Measurements from ENCODE around the gene SP110.

DNA sequence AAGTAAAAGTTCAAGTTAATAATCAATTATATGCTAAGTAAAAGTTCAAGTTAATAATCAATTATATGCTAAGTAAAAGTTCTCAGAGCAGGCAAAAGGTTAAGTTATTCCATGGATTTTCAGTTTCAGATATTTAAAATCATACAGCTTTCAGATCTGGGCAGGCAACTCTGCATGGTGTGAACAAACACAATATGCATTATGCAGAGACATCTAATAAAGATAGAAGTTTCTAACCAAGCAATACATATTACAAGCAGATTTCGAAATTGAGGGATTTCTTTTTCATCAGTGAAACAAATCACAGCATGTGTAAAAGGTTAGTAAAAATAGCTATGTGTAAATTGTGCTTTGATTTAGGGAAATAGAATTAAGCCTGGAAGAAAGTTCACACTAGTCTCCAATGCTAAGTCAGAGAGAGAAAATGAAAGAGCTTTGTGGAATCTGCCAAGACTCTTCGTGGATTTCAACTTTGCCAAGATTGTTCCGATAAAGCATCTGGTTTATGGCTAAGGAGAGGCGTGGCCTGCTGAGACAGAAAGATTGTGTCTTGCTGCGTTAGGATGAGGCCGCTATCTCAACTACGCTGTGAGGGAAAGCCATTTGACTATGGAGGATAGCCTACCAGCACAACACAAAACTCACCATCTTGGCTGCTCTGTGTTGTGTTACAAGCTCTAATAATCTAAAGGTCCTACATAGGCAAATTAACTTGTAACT is 91.0 kb downstream of the SP110 start:
- TF ChIP-seq, protein P1, sequence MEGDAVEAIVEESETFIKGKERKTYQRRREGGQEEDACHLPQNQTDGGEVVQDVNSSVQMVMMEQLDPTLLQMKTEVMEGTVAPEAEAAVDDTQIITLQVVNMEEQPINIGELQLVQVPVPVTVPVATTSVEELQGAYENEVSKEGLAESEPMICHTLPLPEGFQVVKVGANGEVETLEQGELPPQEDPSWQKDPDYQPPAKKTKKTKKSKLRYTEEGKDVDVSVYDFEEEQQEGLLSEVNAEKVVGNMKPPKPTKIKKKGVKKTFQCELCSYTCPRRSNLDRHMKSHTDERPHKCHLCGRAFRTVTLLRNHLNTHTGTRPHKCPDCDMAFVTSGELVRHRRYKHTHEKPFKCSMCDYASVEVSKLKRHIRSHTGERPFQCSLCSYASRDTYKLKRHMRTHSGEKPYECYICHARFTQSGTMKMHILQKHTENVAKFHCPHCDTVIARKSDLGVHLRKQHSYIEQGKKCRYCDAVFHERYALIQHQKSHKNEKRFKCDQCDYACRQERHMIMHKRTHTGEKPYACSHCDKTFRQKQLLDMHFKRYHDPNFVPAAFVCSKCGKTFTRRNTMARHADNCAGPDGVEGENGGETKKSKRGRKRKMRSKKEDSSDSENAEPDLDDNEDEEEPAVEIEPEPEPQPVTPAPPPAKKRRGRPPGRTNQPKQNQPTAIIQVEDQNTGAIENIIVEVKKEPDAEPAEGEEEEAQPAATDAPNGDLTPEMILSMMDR (conservative IDR thresholded peaks at IDR 0.05; ENCODE audit: low read depth, low read length) = no peak
- TF ChIP-seq EZH2 (IDR thresholded peaks at IDR 0.05; ENCODE audit: borderline replicate concordance, low read depth, low read length, poor library complexity, severe bottlenecking) = no peak
